HEK293 (cell line): ENCODE measurements around the gene RASEF.

ENCODE experiments used
- CTCF ChIA-PET: fragments of 350-600 bp; formaldehyde crosslinking; extraction: SDS; loops from one replicate; lab custom pipeline; 2021; ENCODE audit warnings: antibody characterized with exemption; lab: Yijun Ruan, JAX
- POLR2A ChIA-PET: fragments of 300-600 bp; formaldehyde crosslinking; extraction: SDS; loops from one replicate; lab custom pipeline; 2020; ENCODE audit warnings: antibody characterized with exemption, inconsistent platforms; lab: Yijun Ruan, JAX
- H3K27ac ChIP-seq: fragments of 200-500 bp; sonication (Bioruptor generic); 2 replicates; pipeline ENCODE4 v1.5.1; 2014; ENCODE audit warnings: low read depth, low read length, control low read depth, inconsistent platforms; ENCODE audit errors: extremely low read depth
- H3K36me3 ChIP-seq, 2 experiments: fragments of 200-500 bp in 1 of 2; sonication (Bioruptor generic) in 1 of 2; 1 replicate in 1 of 2; 2 replicates in 1 of 2; pipeline ENCODE4 v1.5.1; 2014 to 2017; ENCODE audit warnings: inconsistent platforms in 2 of 2, low read length in 2 of 2; ENCODE audit not compliant: control insufficient read depth in 2 of 2, insufficient read depth in 1 of 2
- H3K4me1 ChIP-seq: fragments of 200-500 bp; sonication (Bioruptor generic); 2 replicates; pipeline ENCODE4 v1.5.1; 2014; ENCODE audit warnings: mild to moderate bottlenecking, low read length, inconsistent platforms; ENCODE audit not compliant: control insufficient read depth, insufficient read depth
- H3K4me3 ChIP-seq: 2 replicates; pipeline ENCODE4 v1.5.1; 2011; ENCODE audit warnings: low read depth, mild to moderate bottlenecking, control low read depth, low read length, moderate library complexity
- H3K9me3 ChIP-seq: fragments of 200-500 bp; sonication (Bioruptor generic); 2 replicates; pipeline ENCODE4 v1.5.1; 2014; ENCODE audit warnings: low read depth, low read length, inconsistent platforms; ENCODE audit not compliant: control insufficient read depth, insufficient read depth
- BCL11A ChIP-seq: fragments of 450-650 bp; formaldehyde crosslinking; IDR thresholded peaks from 2 replicates; pipeline ENCODE4 v1.5.1; 2016; ENCODE audit warnings: low read depth, missing biosample characterization, missing genetic modification characterization
- HOXA7 ChIP-seq: sonication (generic); formaldehyde crosslinking; IDR thresholded peaks from 2 replicates; pipeline ENCODE4 v1.8.1; 2022; ENCODE audit warnings: missing genetic modification reagents, borderline replicate concordance
- HOXC10 ChIP-seq: sonication (generic); formaldehyde crosslinking; IDR thresholded peaks from 2 replicates; pipeline ENCODE4 v1.8.1; 2023; ENCODE audit warnings: mild to moderate bottlenecking, missing genetic modification reagents
- MZF1 ChIP-seq: fragments of 450-650 bp; formaldehyde crosslinking; IDR thresholded peaks from 2 replicates; pipeline ENCODE4 v1.5.1; 2017; ENCODE audit warnings: missing biosample characterization, missing genetic modification characterization, borderline replicate concordance
- SP2 ChIP-seq: fragments of 450-650 bp; formaldehyde crosslinking; IDR thresholded peaks from 2 replicates; pipeline ENCODE4 v1.5.1; 2016; ENCODE audit warnings: missing biosample characterization, missing genetic modification characterization
- ZBTB1 ChIP-seq: fragments of 450-650 bp; formaldehyde crosslinking; IDR thresholded peaks from 2 replicates; pipeline ENCODE4 v1.5.1; 2016; ENCODE audit warnings: missing biosample characterization, missing genetic modification characterization
- ZBTB17 ChIP-seq: fragments of 450-650 bp; formaldehyde crosslinking; IDR thresholded peaks from 2 replicates; pipeline ENCODE4 v1.5.1; 2016; ENCODE audit warnings: missing biosample characterization, missing genetic modification characterization
- ZBTB26 ChIP-seq: fragments of 450-650 bp; formaldehyde crosslinking; optimal IDR thresholded peaks from 2 replicates; pipeline ENCODE3; 2016; ENCODE audit warnings: missing biosample characterization, mild to moderate bottlenecking, missing genetic modification characterization
- ZIC2 ChIP-seq: fragments of 450-650 bp; formaldehyde crosslinking; IDR thresholded peaks from 2 replicates; pipeline ENCODE4 v1.5.1; 2016; ENCODE audit warnings: missing biosample characterization, missing genetic modification characterization
- ZNF112 ChIP-seq: fragments of 450-650 bp; formaldehyde crosslinking; IDR thresholded peaks from 2 replicates; pipeline ENCODE4 v1.5.0; 2017; ENCODE audit warnings: missing biosample characterization, missing genetic modification characterization
- ZNF155 ChIP-seq: fragments of 450-650 bp; formaldehyde crosslinking; IDR thresholded peaks from 2 replicates; pipeline ENCODE4 v1.5.1; 2016; ENCODE audit warnings: missing biosample characterization, missing genetic modification characterization
- ZNF157 ChIP-seq: fragments of 450-650 bp; formaldehyde crosslinking; IDR thresholded peaks from 2 replicates; pipeline ENCODE4 v1.5.1; 2016; ENCODE audit warnings: missing biosample characterization, missing genetic modification characterization
- ZNF18 ChIP-seq: fragments of 450-650 bp; formaldehyde crosslinking; IDR thresholded peaks from 2 replicates; pipeline ENCODE4 v1.5.1; 2016; ENCODE audit warnings: missing biosample characterization, missing genetic modification characterization
- ZNF211 ChIP-seq: fragments of 450-650 bp; formaldehyde crosslinking; IDR thresholded peaks from 2 replicates; pipeline ENCODE4 v1.5.1; 2016; ENCODE audit warnings: low read depth, missing biosample characterization, missing genetic modification characterization
- ZNF362 ChIP-seq: fragments of 450-650 bp; formaldehyde crosslinking; IDR thresholded peaks from 2 replicates; pipeline ENCODE4 v1.5.1; 2016; ENCODE audit warnings: missing biosample characterization, missing genetic modification characterization
- ZNF37A ChIP-seq: fragments of 450-650 bp; IDR thresholded peaks from 2 replicates; pipeline ENCODE4 v1.5.1; 2018; ENCODE audit warnings: missing biosample characterization, missing genetic modification characterization
- ZNF501 ChIP-seq: fragments of 450-650 bp; formaldehyde crosslinking; IDR thresholded peaks from 2 replicates; pipeline ENCODE4 v1.5.1; 2016; ENCODE audit warnings: missing biosample characterization, missing genetic modification characterization
- ZNF548 ChIP-seq: fragments of 450-650 bp; formaldehyde crosslinking; IDR thresholded peaks from 2 replicates; pipeline ENCODE4 v1.5.1; 2016; ENCODE audit warnings: missing biosample characterization, missing genetic modification characterization
- ZNF560 ChIP-seq: fragments of 450-650 bp; formaldehyde crosslinking; IDR thresholded peaks from 2 replicates; pipeline ENCODE4 v1.5.1; 2017; ENCODE audit warnings: missing biosample characterization, missing genetic modification characterization, borderline replicate concordance
- ZNF580 ChIP-seq: fragments of 450-650 bp; formaldehyde crosslinking; IDR thresholded peaks from 2 replicates; pipeline ENCODE4 v1.5.1; 2016; ENCODE audit warnings: missing biosample characterization, missing genetic modification characterization
- ZNF664 ChIP-seq: fragments of 450-650 bp; formaldehyde crosslinking; IDR thresholded peaks from 2 replicates; pipeline ENCODE4 v1.5.1; 2016; ENCODE audit warnings: missing biosample characterization, missing genetic modification characterization
- ZNF747 ChIP-seq: fragments of 450-650 bp; formaldehyde crosslinking; IDR thresholded peaks from 2 replicates; pipeline ENCODE4 v1.5.1; 2016; ENCODE audit warnings: missing biosample characterization, missing genetic modification characterization
- ZNF843 ChIP-seq: fragments of 450-650 bp; formaldehyde crosslinking; IDR thresholded peaks from 2 replicates; pipeline ENCODE4 v1.5.1; 2016; ENCODE audit warnings: missing biosample characterization, missing genetic modification characterization

Gene RASEF

GRCh38 chr9:83023151-83023550 is 39.8 kb downstream of the RASEF start:
- peaks cover 0 to 27% of the 10 kb centered on the region in 2 experiments; a peak in 2 of 3 replicates for H3K36me3 ChIP-seq
- TF ChIP-seq ZNF18 (tag by site-specific recombination) (no peak), ZIC2 (no peak), ZBTB17 (no peak), ZNF664 (tag by site-specific recombination) (no peak), ZNF211 (tag by site-specific recombination) (no peak), ZNF37A (no peak), ZNF155 (tag by site-specific recombination) (no peak), ZBTB26 (tag by site-specific recombination) (no peak), SP2 (no peak), BCL11A (tag by site-specific recombination) (no peak), MZF1 (tag by site-specific recombination) (no peak), ZNF560 (tag by site-specific recombination) (no peak), ZBTB1 (tag by site-specific recombination) (no peak), ZNF548 (tag by site-specific recombination) (no peak), ZNF580 (tag by site-specific recombination) (no peak)
- CTCF ChIA-PET, result interaction anchor here (1.2 kb wide), 1 partner anchor 8 kb away, joined by 3 read pairs; no protein-coding TSS in a partner anchor
- H3K4me3 ChIP-seq, result no peak overlapping the region
- no peaks in the 10 kb centered on the region for H3K9me3 ChIP-seq
- no peak overlapping the region for H3K27ac ChIP-seq
- no peaks in the 10 kb centered on the region; the same call in 1 of the 2 replicates for H3K4me1 ChIP-seq
- POLR2A ChIA-PET, result no interaction called here

- H3K27ac ChIP-seq, result no peak overlapping the region
- POLR2A ChIA-PET, result no interaction called here
Observed at GRCh38 chr9:83020864-83021263, 42.1 kb downstream of the RASEF start.

GRCh38 chr9:83020327-83020726 is 42.6 kb downstream of the RASEF start:
- Histone ChIP-seq H3K27ac (no peak overlapping the region), H3K4me3 (no peak overlapping the region), H3K9me3 (no peaks in the 10 kb centered on the region), H3K4me1 (no peaks in the 10 kb centered on the region), H3K36me3 (peaks cover 0 to 27% of the 10 kb centered on the region in 2 experiments; a peak in 2 of 3 replicates)
- ChIA-PET POLR2A (no interaction called here), CTCF (no interaction called here)
- TF ChIP-seq ZNF112 (tag by site-specific recombination) (no peak), ZNF157 (tag by site-specific recombination) (no peak)

More at GRCh38 chr9:83020864-83021263, 42.1 kb downstream of the RASEF start:
- CTCF ChIA-PET, result no interaction called here
- TF ChIP-seq ZNF155 (tag by site-specific recombination) (no peak), ZNF747 (tag by site-specific recombination) (no peak), ZNF157 (tag by site-specific recombination) (no peak), HOXA7 (CRISPR knock-in tag) (no peak), ZNF501 (no peak), ZNF843 (tag by site-specific recombination) (no peak), HOXC10 (CRISPR knock-in tag) (no peak), ZNF362 (tag by site-specific recombination) (no peak)
- Histone ChIP-seq H3K36me3 (peaks cover 0 to 27% of the 10 kb centered on the region in 2 experiments; a peak in 2 of 3 replicates), H3K4me3 (no peak overlapping the region), H3K4me1 (no peaks in the 10 kb centered on the region), H3K9me3 (no peaks in the 10 kb centered on the region)
